ENCODE measurements around the gene SMARCB1.

DNA sequence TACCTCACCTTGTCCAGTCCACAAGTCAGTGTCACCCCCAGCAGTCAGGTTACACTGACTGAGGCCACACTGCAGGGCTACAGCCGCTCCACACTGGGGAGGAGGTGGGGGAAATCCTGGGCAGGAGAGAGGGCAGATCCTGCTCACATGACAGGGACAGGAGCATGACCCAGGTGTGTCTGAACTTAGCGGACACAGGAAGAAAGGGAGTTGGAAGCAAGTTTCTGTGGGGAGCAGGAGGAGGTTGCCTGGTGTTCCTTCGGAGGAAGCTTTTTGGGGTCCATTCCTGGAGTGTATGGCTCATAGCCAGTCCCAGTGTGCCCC, 8.2 kb upstream of the SMARCB1 start:
- TF ChIP-seq, protein P1, sequence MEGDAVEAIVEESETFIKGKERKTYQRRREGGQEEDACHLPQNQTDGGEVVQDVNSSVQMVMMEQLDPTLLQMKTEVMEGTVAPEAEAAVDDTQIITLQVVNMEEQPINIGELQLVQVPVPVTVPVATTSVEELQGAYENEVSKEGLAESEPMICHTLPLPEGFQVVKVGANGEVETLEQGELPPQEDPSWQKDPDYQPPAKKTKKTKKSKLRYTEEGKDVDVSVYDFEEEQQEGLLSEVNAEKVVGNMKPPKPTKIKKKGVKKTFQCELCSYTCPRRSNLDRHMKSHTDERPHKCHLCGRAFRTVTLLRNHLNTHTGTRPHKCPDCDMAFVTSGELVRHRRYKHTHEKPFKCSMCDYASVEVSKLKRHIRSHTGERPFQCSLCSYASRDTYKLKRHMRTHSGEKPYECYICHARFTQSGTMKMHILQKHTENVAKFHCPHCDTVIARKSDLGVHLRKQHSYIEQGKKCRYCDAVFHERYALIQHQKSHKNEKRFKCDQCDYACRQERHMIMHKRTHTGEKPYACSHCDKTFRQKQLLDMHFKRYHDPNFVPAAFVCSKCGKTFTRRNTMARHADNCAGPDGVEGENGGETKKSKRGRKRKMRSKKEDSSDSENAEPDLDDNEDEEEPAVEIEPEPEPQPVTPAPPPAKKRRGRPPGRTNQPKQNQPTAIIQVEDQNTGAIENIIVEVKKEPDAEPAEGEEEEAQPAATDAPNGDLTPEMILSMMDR (IDR thresholded peaks at IDR 0.05; ENCODE audit: low read length) = no peak
- no peak for TF ChIP-seq EZH2 (IDR thresholded peaks at IDR 0.05; ENCODE audit: borderline replicate concordance, low read length)

All from OCI-LY1 (cell line).